HG03354 (cell line): Measurements from ENCODE around the gene BIVM.

Source experiments
- ATAC-seq: cut with Tn5 transposase; IDR thresholded peaks from one replicate; pipeline ENCODE4 v1.9.1; 2021; ENCODE audit warnings: mild to moderate bottlenecking; ENCODE audit not compliant: unreplicated experiment, poor library complexity, severe bottlenecking

The BIVM gene

DNA sequence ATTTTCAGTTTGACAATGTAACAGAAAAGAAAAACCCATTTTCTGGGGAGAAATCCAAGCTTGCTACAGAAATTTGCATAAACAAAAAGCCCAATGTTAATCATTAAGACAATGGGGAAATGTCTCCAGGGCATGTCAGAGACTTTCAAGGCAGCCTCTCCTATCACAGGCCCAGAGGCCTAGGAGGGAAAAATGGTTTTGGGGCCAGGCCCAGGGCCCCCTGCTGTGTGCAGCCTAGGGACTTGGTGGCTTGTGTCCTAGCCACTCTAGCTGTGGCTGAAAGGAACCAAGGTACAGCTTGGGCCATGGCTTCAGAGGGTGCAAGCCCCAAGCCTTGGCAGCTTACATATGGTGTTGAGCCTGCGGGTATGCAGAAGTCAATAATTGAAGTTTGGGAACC is 17.3 kb upstream of the BIVM start:
- ATAC-seq = no peak

DNA sequence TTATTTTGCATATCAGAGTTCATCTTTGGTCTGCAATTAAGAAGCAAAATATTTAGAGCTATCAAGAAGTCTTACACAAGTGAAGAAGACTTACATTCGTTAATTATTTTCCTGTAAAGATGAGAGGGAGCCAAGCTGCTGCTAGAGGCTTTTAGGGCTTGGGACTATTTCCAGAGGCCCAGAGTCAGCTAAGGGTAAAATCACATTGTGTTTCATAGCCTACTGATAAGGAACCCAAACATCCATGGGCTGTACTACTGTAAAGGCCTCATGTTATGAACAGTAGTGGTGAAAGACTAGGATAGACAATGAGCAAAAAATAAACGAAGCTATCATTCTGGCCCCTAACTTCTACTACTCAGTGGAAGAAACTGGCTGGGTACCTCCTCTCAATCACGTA is 14.4 kb upstream of the BIVM start:
- no peak for ATAC-seq

DNA sequence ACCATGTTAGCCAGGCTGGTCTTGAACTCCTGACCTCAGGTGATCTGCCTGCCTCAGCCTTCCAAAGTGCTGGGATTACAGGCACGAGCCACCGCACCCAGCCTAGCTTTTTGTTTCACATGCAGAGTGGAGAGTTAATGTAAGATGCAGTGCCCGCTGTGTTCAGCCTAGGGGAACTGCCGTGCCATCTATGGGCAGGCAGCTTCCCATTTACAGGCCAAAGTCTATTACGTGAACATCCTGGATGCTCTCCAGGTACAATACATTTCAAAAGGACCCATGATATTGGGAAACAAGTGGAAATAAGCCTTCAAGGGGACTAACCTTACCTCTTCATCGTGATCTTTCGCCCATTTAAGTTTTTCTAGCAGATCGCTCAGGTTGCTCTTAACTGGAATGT is 10.2 kb upstream of the BIVM start:
- ATAC-seq = no peak

DNA sequence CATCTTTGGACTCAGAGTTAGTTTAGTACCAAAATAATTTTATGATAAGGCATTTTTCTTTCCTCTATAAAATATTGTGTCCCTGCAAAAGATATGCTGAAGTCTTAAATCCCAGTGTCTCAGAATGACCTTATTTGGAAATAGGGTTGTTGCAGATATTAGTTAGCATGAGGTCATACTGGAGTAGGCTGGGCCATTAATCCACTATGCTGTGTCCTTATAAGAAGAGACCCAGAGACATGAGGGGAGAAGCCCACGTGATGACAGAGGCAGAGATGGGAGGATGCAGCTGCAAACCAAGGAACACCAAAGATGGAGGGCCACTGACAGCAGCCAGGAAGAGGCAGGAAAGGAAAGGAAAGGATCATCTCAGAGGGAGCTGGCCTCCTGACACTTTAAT is 6.5 kb upstream of the BIVM start:
- ATAC-seq = no peak

DNA sequence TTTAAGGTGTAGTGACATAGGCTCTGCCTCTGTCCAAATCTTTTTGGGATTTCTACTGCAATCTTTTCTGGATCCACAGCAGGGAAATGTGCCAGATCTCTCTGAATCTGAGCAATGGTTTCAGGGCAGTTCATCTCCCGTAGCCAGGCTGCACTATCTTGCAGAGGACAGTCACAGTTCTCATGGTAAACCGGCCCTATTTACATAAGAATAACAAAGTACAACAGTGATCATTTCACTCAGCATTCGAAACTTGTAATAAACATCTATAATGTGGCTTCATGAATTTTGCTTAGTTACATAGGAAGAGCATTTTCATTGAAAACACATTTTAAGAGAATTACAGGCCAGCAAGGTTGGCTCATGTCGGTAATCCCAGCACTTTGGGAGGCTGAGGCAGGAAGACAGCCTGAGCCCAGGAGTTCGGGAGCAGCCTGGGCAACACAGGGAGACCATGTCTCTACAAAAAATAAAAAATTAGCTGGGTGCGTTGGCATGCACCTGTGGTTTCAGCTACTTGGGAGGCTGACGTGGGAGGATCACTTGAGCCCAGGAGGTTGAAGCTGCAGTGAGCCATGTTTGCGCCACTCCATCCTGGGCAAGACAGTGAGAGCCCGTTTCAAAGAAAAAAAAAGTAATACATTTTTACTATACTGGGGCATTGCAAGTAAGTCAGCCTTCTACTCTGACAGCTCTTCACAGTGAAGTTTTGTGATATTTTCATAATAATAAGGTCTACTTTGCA is 5.1 kb upstream of the BIVM start:
- ATAC-seq = no peak

DNA sequence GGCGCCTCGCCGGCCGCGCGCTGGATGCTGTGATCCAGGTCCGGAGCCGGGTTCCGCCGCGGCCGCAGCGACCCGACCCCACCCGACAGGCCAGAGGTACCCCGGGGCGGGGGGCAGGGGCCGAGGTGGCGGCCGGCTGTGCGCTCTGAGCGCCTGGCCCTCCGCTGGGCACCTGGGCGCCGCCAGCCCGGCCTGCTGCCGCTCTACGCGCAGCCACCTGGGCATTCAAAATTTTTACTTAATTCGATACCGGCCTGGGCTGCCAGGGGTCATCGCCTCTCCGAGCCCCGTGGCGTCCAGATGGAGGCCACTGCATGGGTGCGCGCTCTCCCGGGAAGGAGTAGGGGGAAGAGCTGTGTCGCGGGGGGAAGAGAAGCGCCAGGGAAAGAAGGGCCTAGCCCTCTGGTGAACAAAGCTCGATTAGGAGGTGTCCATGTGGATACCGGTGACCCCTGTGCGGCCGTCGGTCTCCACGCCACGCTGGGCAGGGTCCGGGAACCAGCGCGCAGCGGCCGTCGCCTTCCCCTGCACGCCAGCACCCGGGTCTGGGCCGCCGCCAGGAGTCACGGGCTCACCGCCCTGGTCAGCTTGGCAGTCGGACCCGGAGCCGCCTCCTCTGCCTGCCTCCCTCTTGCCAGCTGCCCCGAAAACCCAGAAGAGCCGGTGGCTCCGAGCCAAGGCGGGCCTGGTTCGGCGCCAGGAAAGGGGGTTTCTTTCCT is 666 bp downstream of the BIVM start:
- peak; percentile 12 for ATAC-seq

DNA sequence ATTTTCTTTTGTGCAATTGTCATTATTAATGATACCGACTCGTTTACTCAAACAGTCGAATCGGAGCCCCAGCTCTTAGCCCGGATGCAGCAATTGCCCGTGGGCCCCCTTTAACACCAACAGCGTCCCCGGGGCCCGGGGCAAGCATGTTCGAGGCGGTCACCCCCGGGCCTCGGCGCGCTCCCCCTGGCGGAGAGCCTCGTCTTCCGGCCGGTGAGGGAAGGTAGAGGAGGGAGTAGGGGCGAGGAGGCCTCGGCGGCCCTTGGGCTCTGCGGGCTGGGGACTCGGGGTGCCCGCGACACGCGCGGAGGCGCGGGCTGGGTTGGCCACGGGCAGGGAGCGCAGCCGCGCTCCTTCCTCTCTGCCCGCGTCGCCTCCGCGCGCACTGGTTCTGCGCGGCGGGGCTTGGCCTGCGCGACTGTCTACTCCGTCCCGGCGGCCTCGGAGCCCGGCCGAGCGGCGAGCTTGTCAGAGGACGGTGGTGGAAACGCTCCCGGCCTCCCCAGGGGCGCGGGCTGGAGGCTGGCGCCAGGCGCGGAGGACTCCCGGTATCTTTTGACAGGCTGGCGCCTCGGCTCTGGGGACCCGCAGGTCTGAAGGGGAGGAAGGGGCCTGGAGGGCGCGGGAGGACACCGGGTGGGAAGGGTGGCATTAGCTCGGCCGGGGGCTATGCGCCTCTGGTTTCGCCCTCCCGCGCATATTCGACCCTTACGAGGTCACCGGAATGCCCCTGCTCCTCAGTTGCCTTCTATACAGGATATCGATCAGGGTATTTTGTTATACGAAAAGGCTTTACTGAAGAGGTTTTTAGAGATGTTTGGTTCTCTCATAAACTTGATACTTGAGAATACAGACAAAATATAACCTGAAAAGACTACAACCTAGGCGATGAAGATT is 1.5 kb downstream of the BIVM start:
- peak; percentile 78 for ATAC-seq

DNA sequence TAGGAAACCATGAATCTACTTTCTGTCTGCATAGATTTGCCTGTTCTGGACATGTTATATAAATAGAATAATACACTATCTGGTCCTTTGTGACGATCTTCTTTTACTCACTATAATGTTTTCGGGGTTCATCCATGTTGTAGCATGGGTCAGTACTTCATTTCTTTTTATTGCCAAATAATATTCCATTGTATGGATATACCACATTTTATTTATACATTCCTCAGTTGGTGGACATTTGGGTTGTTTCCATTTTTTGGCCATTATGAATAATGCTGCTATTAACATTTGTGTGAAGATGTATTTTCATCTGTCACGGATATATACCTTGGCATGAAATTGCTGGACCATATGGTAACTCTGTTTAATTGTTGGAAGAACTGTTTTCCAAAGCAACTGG is 6.8 kb downstream of the BIVM start:
- no peak for ATAC-seq

DNA sequence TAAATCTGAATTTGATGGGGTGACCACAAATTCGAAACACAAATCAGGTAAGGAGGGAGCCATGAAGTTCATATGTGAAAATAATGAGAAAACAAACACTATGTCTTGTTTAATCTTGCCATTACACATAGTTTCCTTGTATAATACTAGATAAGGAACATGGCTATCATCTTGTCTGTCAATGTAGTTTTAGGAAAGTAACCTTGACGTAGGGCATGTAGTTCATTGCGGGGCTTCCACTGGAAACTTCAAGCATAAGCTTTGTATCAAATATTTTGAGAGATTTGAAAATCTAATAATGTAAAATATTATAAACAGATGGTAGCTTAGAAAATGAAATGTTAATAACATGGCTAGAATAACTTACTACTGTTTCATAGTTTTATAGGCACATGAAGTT is 8.8 kb downstream of the BIVM start:
- no peak for ATAC-seq

DNA sequence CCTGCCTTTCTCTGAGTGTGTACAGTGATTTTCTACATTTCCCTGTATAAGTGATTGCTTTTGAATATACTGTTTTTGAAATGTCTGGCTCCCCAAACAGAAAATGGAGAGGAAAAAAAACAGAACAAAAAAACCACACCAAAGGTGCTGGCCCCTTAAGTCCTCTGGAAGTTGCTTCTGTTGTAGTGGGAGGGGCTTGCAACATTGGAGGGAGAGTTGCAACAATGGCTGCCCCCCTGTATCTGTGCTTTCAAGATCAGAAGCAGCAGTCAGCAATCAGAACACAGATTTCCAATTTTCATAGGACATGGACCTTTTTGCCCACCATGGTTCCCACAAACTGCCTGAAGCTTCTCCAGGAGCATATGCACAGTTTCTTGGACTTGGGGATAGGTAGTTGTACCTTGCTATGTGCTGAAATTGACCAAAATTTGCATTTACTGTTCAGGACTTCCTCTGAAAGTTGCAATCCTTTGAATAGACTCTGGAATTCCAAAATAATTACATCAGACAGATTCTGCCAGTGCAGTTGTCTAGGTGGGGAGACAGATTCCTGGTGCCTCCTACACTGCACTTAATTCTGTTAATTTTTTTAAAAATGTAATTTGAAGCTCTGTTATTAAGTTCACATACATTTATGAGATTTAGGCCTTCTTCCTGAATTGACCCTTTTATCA is 13.8 kb downstream of the BIVM start:
- ATAC-seq = no peak

DNA sequence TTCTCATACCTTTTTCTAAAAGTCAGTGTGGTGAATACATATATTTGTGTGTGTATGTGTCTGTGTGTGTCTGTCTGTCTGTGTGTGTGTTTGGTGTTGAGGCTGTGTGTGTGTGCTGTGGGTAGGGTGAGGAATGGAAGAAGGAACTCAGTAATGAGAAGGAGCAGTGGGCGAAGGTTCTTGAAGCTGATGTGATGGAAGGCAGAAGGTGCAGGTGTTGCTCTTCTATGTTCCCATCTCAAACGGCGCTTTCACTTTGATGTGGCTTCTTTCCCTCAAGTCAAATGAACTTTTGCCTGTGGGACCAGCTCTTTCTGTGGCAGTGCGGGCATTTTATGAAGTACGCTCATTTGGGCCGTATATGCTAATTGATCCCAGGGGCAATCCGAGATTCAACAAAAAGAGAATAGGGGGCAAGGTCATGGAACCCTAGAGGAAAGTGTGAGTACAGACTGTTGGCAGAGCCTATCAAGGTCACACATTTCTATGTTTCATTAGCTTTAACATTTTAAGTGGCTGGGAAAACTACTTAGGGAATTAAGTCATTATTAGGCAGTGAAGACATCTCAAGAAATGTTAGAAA is 15.2 kb downstream of the BIVM start:
- no peak for ATAC-seq

DNA sequence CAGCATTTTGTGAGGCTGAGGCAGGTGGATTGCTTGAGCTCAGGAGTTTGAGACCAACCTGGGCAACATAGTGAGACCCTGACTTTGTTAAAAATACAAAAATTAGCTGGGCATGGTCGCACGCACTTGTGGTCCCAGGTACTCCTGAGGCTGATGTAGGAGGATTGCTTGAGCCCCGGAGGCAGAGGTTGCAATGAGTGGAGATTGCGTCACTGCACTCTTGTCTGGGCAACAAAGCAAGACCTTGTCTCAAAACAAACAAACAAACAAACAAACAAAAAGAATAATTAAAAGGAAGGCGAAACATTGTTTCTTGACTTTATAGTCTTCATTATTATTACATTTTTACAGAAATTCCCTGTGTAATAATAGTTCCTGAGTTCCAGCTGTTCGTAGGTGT is 15.9 kb downstream of the BIVM start:
- no peak for ATAC-seq

DNA sequence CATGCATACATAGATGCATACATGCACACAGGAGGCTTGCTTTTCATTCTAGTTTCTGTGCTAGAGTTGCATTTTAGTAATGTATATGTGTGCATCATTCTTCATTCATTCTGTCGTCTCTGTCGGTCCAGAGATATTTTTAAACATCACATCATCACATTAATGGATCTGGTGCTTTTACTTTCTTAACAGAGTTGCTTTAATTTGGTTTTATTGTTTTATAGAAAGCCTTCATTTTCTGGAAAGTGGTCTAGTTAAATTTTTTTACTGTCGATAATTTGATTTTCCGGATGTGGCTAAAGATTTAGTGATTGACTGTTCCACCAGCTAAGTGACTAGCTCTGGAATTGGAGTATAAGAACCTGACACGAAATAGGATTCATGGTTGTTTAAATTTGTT is 16.9 kb downstream of the BIVM start:
- no peak for ATAC-seq

DNA sequence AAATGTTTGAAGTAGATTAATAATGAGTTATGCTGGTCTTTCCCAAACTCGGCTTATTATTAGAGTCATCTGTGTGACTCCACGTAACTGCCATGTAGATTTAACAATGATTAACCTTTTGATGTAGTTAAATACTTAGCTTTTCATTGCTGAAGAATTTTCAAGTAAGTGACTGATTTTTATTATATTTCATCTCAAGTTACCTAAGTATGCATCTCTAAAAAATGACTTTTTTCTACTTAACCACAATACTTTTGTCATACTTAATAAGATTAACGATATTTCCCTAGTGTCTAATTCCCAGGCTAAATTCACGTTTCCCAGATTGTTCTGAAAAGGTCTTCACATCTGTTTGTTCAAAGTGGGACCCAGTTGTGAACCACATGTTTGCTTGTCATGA is 17.8 kb downstream of the BIVM start:
- no peak for ATAC-seq

DNA sequence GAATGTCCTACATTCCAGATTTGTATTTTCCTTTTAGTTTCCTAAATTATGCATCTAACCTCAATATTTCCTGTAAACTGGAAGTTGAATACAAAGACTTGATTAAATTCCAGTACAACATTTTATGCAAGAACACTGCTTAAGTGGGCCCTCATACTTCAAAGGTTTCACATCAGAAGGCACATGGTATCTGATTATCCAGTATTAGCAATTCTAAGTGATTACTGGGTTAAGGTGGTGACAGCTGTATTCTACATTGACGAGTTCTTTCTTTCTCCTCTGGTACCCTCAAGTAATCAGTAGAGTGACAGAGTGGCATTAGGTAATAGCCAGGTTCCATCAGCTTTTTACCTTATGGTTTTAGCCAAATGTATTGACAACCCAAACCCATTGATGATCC is 18.3 kb downstream of the BIVM start:
- ATAC-seq = no peak

DNA sequence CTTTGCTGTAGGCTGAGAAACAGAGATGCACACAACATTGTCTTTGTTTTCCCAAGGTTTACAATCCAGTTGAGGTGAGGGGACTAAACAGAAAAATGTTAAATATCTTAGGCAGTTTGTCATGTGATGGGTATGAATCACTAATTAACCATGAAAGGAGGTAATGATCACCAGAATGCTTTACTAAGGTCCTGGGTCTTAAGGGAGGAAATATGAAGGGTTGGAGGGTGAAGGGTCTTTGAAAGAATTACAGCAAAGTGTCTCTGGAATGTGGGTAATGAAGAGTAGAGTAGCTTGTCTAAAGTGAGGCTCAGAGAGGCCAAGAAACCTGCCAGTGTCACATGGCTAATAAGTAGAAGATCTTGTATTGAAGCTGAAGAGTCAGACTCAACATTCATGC is 19.0 kb downstream of the BIVM start:
- peak; percentile 51 for ATAC-seq

DNA sequence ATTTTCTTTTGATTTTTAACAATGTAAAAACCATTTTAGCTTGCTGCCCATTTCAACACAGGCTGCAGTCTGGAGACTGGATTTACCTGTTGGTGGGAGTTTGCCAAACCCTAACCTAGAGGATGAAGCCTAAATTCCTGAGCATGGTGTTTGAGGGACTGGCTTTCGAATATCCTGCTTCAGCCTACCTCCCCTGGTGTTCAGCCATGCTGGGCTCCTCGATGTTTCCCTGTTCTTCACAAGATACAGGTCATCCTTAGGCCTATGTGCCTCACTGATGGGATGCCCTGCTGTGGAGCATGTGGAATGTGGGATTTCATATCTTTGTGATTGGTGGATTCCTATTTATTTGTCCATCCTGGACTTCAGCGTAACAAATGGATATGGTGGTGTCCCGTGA is 26.5 kb downstream of the BIVM start:
- ATAC-seq = no peak

DNA sequence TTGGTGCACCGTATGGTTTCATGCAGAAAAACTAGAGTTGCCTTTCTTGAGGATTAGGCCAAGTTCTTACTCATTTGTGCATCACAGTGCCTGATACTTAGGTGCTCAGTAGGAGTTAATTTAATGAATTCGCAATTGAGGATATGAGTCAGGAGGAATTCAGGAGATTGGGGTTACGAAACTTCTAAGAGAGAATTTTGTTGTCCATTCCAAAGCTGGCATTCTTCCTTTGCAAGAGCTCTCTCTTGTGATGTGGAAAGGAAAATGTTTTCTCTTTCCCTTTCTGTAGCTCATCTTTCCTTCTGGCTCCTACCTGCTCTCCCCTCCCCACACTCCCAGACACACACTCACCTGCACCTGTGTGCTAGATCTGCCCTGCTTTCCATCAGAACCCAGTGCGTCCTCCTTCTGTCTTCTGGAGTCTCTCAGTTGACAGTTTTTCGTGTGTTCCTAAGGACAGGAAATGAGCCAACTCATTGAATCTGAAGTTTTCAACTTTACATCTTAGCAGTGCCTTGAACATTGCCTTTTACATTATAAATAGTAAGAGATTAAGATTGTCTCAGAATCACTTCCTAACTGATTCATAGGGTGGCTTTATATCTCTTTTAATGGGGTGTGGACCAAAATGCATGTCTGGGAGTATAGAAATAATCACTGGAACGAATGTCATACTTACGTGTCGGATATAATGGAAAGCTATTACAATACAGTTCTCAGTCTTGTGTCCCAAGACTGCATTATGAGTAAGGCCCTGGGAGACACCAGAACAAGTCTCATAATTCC is 27.2 kb downstream of the BIVM start:
- no peak for ATAC-seq

DNA sequence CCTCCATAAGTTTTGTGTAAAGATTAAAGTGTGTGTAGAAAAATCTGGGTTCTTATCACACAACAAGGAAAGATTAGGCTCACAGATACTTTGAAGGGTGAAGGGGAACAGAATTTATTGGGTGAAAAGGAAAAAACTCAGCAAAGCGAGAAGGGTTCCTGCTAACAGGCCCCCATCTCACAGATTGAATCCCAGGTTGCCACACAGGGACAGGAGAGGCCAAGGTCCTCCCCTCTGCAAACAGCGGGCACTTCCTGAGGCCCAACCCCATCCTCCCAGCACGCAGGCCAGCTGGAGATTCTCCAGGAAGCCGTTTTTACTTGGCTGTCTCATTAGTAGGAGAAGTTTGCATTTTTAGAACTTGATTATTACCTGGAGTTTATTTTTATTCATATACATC is 31.7 kb downstream of the BIVM start:
- no peak for ATAC-seq
